Panc1 (cell line): ENCODE data around the gene B4GALNT1. TPM values are rescaled to one million over a fixed set of nuclear protein-coding genes. Genes with fewer than 3 reads are reported as not detected.
"Not testable (repeated sequence)": the region's sequence is repeated elsewhere in the genome, so short reads cannot be mapped to it uniquely, and the experiment has no call there.

ENCODE experiments used
- ATAC-seq: fragments of 200-7000 bp; cut with Tn5 transposase; 2 replicates; pipeline ENCODE4 v1.9.1; 2020; ENCODE audit warnings: mild to moderate bottlenecking, moderate library complexity
- BruUV-seq: library from RNA; stranded (reverse); fragments of 400-500 nt; replicated peaks from 2 replicates; lab custom pipeline; 2021; lab: Mats Ljungman, UMichigan
- CTCF ChIA-PET: fragments of 300-600 bp; sonication (Branson Sonifier 250); formaldehyde crosslinking; loops from one replicate; lab custom pipeline; 2022; ENCODE audit warnings: antibody characterized with exemption; lab: Charles Lee
- POLR2A ChIA-PET: fragments of 300-600 bp; sonication (Branson Sonifier 250); formaldehyde crosslinking; loops from one replicate; lab custom pipeline; 2022; ENCODE audit warnings: antibody characterized with exemption; lab: Charles Lee
- DNase-seq: peaks from one replicate; pipeline ENCODE4 v3.0.0-alpha.2; 2010; ENCODE audit warnings: low read depth, low spot score
- H3K27ac ChIP-seq: 2 replicates; pipeline ENCODE4 v1.5.1; 2011; ENCODE audit warnings: mild to moderate bottlenecking, low read length, inconsistent platforms
- H3K27me3 ChIP-seq: fragments of 200-500 bp; sonication (Bioruptor generic); 2 replicates; pipeline ENCODE4 v1.6.0; 2014; ENCODE audit warnings: low read length, inconsistent platforms; ENCODE audit not compliant: control insufficient read depth, insufficient read depth
- H3K36me3 ChIP-seq: fragments of 200-500 bp; sonication (Bioruptor generic); 2 replicates; pipeline ENCODE4 v1.5.1; 2014; ENCODE audit warnings: inconsistent platforms, mild to moderate bottlenecking, low read length, moderate library complexity; ENCODE audit not compliant: control insufficient read depth, insufficient read depth
- H3K4me1 ChIP-seq: 2 replicates; pipeline ENCODE4 v1.5.1; 2011; ENCODE audit warnings: inconsistent platforms, mild to moderate bottlenecking, low read length, moderate library complexity; ENCODE audit not compliant: control insufficient read depth, insufficient read depth
- H3K4me3 ChIP-seq, 2 experiments: 2 replicates each; pipeline ENCODE4 v1.5.1; 2011 to 2012; ENCODE audit warnings: low read depth in 2 of 2, low read length in 2 of 2, mild to moderate bottlenecking in 2 of 2, inconsistent platforms in 1 of 2, moderate library complexity in 1 of 2
- H3K9me3 ChIP-seq: fragments of 200-500 bp; sonication (Bioruptor generic); 2 replicates; pipeline ENCODE4 v1.5.1; 2014; ENCODE audit warnings: low read depth, mild to moderate bottlenecking, inconsistent platforms, low read length, moderate library complexity; ENCODE audit not compliant: control insufficient read depth, insufficient read depth
- POLR2AphosphoS5 ChIP-seq: IDR thresholded peaks from 2 replicates; pipeline ENCODE4 v1.6.1; 2012; ENCODE audit warnings: mild to moderate bottlenecking, low read depth, low read length, moderate library complexity
- SIN3A ChIP-seq: IDR thresholded peaks from 2 replicates; pipeline ENCODE4 v1.6.1; 2012; ENCODE audit warnings: low read depth, mild to moderate bottlenecking, low read length, moderate library complexity, borderline replicate concordance; ENCODE audit not compliant: insufficient read depth
- TCF7L2 ChIP-seq: IDR thresholded peaks from 2 replicates; pipeline ENCODE4 v1.6.1; 2011; ENCODE audit warnings: mild to moderate bottlenecking, low read depth, low read length, inconsistent platforms
- in situ Hi-C: cut with HindIII; loops from 2 replicates; pipeline ENCODE4 v1.10.0; 2016; ENCODE audit warnings: low sequenced_read_pairs, low pct_unique_long_range_greater_than_20kb
- intact Hi-C: fragments of 100-400 bp; cut with micrococcal nuclease; formaldehyde crosslinking; loops from one replicate; pipeline ENCODE4 v1.10.0; 2022; ENCODE audit not compliant: unreplicated experiment
- total RNA-seq: library from RNA; stranded (reverse); gene quantifications from one replicate; pipeline ENCODE4 v1.2.1, GENCODE V29; 2021; ENCODE audit not compliant: unreplicated experiment
- TF ChIP-seq, protein P1 (sequence below), 2 experiments: IDR thresholded peaks; 2 replicates each; pipeline ENCODE4 v1.6.1; 2011 to 2012; ENCODE audit warnings: low read depth in 2 of 2, control low read depth in 1 of 2, low read length in 1 of 2, mild to moderate bottlenecking in 1 of 2, moderate library complexity in 1 of 2; ENCODE audit not compliant: insufficient read depth in 1 of 2
- TF ChIP-seq, protein P2 (sequence below): fragments of 450-650 bp; IDR thresholded peaks from 2 replicates; pipeline ENCODE4 v1.5.1; 2017; ENCODE audit warnings: mild to moderate bottlenecking

Gene B4GALNT1
- total RNA-seq, 1 experiment from 2014 or later = 48.6 TPM

DNA sequence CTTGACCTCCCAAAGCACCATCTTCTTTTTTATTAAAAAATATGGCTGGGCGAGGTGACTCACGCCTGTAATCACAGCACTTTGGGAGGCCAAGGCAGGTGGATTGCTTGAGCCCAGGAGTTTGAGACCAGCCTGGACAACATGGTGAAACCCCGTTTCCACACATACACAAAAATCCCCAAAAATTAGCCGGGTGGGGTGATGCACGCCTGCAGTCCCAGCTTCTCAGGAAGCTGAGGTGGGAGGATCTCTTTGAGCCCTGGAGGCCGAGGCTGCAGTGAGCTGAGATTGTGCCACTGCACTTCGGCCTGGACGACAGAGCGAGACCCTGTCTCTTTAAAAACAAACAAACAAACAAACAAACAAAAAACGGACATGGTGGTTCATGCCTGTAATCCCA is 36.7 kb upstream of the B4GALNT1 start:
- BruUV-seq, H3K27ac ChIP-seq, H3K36me3 ChIP-seq, intact Hi-C loops, in situ Hi-C loops, H3K27me3 ChIP-seq, H3K9me3 ChIP-seq, CTCF ChIA-PET, H3K4me3 ChIP-seq, DNase-seq, ATAC-seq, H3K4me1 ChIP-seq, POLR2A ChIA-PET: not testable (repeated sequence)

DNA sequence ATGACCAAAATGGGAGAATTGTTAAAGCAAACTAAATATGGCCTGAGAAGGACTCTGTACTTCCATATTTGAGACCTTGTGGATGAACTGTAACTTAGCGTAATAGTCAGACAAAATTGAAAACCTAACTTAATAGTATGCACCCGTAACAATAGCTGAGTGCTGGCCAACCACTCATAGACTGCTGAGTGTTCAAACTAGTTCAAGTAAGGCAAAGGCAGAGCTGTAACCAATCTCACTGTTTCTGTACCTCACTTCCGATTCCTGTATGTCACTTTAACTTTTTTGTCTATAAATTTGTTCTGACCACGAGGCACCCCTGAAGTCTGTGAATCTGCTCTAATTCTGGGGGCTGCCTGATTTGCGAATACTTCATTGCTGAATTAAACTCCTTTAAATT is 33.9 kb upstream of the B4GALNT1 start:
- H3K27me3 ChIP-seq = no peaks in the 10 kb centered on the region
- H3K4me3 ChIP-seq = no peak overlapping the region
- BruUV-seq = no TSS peak
- ATAC-seq = no peak
- no peaks in the 10 kb centered on the region for H3K36me3 ChIP-seq
- CTCF ChIA-PET = interaction anchor here (0.7 kb wide), 1 partner anchor 69 kb away, joined by 3 read pairs; no protein-coding TSS in a partner anchor
- H3K4me1 ChIP-seq = no peaks in the 10 kb centered on the region
- in situ Hi-C loops (no loop called here), intact Hi-C loops (no loop called here)
- POLR2A ChIA-PET = no interaction called here
- 0 out of 2 replicates have a peak, but pooled peaks cover under 1% of the 10 kb centered on the region for H3K9me3 ChIP-seq
- DNase-seq = no peak
- TF ChIP-seq TCF7L2 (no peak), POLR2AphosphoS5 (no peak), SIN3A (no peak)
- TF ChIP-seq, protein P1, sequence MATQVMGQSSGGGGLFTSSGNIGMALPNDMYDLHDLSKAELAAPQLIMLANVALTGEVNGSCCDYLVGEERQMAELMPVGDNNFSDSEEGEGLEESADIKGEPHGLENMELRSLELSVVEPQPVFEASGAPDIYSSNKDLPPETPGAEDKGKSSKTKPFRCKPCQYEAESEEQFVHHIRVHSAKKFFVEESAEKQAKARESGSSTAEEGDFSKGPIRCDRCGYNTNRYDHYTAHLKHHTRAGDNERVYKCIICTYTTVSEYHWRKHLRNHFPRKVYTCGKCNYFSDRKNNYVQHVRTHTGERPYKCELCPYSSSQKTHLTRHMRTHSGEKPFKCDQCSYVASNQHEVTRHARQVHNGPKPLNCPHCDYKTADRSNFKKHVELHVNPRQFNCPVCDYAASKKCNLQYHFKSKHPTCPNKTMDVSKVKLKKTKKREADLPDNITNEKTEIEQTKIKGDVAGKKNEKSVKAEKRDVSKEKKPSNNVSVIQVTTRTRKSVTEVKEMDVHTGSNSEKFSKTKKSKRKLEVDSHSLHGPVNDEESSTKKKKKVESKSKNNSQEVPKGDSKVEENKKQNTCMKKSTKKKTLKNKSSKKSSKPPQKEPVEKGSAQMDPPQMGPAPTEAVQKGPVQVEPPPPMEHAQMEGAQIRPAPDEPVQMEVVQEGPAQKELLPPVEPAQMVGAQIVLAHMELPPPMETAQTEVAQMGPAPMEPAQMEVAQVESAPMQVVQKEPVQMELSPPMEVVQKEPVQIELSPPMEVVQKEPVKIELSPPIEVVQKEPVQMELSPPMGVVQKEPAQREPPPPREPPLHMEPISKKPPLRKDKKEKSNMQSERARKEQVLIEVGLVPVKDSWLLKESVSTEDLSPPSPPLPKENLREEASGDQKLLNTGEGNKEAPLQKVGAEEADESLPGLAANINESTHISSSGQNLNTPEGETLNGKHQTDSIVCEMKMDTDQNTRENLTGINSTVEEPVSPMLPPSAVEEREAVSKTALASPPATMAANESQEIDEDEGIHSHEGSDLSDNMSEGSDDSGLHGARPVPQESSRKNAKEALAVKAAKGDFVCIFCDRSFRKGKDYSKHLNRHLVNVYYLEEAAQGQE (IDR thresholded peaks at IDR 0.05; ENCODE audit: insufficient read depth in 1 of 2, low read depth in 2 of 2, low read length in 1 of 2) = no peak
- TF ChIP-seq, protein P2, sequence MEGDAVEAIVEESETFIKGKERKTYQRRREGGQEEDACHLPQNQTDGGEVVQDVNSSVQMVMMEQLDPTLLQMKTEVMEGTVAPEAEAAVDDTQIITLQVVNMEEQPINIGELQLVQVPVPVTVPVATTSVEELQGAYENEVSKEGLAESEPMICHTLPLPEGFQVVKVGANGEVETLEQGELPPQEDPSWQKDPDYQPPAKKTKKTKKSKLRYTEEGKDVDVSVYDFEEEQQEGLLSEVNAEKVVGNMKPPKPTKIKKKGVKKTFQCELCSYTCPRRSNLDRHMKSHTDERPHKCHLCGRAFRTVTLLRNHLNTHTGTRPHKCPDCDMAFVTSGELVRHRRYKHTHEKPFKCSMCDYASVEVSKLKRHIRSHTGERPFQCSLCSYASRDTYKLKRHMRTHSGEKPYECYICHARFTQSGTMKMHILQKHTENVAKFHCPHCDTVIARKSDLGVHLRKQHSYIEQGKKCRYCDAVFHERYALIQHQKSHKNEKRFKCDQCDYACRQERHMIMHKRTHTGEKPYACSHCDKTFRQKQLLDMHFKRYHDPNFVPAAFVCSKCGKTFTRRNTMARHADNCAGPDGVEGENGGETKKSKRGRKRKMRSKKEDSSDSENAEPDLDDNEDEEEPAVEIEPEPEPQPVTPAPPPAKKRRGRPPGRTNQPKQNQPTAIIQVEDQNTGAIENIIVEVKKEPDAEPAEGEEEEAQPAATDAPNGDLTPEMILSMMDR = no peak
- no peak overlapping the region for H3K27ac ChIP-seq

DNA sequence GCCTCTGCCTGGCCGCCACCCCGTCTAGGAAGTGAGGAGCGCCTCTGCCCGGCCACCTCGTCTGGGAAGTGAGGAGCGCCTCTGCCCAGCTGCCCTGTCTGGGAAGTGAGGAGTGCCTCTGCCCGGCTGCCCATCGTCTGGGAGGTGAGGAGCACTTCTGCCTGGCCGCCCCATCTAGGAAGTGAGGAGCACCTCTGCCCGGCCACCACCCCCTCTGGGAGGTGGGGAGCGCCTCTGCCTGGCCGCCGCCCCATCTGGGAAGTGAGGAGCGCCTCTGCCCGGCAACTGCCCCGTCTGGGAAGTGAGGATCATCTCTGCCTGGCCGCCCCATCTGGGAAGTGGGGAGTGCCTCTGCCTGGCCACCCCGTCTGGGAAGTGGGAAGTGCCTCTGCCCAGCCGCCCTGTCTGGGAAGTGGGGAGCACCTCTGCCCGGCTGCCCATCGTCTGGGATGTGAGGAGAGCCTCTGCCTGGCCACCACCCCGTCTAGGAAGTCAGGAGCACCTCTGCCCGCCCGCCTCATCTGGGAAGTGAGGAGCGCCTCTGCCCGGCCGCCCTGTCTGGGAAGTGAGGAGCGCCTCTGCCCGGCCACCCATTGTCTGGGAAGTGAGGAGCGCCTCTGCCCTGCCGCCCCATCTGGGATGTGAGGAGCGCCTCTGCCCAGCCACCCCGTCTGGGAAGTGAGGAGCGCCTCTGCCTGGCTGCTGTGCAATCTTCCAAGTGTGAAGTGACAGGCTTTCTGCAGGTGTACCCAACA is 32.2 kb upstream of the B4GALNT1 start:
- H3K4me3 ChIP-seq, H3K27me3 ChIP-seq, H3K4me1 ChIP-seq, in situ Hi-C loops, BruUV-seq, H3K9me3 ChIP-seq, DNase-seq, H3K36me3 ChIP-seq, CTCF ChIA-PET, POLR2A ChIA-PET, ATAC-seq, H3K27ac ChIP-seq, intact Hi-C loops: not testable (repeated sequence)
